LNCaP clone FGC (cell line): Measurements from ENCODE around the gene PPP1R7.

Experiments used
- DNase-seq: peaks from one replicate; pipeline ENCODE4 v3.0.0-alpha.2; 2011; ENCODE audit warnings: low read depth
- H3K4me3 ChIP-seq: 2 replicates; pipeline ENCODE4 v1.5.1; 2011; ENCODE audit warnings: mild to moderate bottlenecking, low read depth, low read length, control low read depth
- CTCF ChIP-seq: IDR thresholded peaks from 2 replicates; pipeline ENCODE4 v1.5.1; 2012; ENCODE audit warnings: mild to moderate bottlenecking; ENCODE audit not compliant: control insufficient read depth, insufficient read depth; ENCODE audit errors: extremely low read depth

The PPP1R7 gene

DNA sequence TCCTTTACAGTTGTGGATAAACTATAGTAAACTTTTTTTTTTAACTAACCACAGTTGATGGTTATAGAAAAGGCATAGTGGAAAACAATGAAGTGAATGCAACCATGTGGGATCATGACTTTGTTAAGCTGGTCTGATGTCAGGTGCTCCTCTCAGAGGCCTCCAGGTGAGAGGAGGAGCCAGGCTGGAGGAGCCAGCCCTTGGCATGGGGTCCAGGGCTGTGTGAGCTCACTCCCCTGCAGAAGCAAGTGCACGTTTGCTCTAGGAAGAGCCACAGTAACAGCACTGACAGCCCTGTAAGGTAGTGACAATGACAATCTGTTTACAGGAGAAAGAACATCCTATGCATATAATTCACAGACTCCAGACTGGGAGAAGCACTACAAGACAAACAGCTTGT is 5.7 kb downstream of the PPP1R7 start:
- no peak overlapping the region for H3K4me3 ChIP-seq
- DNase-seq = no peak
- no peak for TF ChIP-seq CTCF

DNA sequence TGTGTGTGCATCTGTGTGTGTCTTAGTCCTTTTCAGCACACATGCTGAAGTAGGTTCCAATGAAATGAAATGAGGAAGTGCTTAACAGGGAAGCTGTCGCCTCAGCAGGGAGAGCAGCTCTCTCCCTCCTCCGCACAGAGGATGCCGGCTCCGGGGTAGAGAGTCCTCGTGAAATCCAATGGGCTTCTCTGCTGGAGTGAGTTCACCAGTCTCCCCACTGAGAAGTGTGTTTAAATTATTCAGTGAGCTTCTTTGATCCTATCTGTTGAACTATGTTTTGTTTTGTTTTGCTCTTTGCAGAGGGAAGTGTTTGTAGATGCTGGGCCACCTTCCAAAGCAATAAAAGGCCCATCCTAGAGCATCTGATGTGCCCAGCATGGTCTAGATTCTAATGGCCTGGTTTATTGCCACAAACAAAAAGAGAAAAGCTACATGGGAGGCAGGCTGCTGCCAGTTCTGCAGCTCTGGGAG is 6.7 kb downstream of the PPP1R7 start:
- H3K4me3 ChIP-seq = no peak overlapping the region
- no peak for TF ChIP-seq CTCF
- DNase-seq = peak; percentile 63

DNA sequence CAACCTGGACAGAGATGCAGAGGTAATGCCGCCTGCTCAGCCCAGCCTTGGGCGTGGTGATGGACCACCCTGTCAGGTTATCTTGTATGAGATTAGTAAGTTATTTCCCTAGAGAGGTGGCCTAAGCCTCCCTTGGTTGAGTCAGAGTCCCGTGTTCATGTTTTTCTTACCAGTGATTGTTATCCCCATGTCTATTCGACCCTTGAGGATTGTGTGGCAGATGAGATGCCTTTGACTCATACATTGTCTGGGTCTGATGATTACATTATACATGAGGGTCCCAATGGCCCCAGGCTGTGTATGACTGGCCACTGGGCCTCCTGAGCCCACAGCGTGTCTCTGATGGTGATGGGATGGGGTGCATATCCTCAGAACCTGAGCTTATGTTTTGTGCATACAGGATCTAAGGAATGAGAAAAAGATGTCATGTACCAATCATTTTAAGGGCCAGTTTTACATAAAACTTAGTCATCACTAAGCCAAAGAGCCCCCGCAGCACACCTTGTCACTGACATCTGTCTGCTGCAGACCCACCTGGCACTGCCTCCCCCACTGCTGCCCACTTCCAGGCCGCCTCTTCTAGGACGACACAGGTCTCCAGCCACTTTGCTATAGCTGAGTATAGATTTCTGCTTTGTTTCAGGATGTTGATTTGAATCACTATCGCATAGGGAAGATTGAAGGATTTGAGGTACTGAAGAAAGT is 7.7 kb downstream of the PPP1R7 start:
- H3K4me3 ChIP-seq = no peak overlapping the region
- no peak for DNase-seq
- TF ChIP-seq CTCF = no peak

DNA sequence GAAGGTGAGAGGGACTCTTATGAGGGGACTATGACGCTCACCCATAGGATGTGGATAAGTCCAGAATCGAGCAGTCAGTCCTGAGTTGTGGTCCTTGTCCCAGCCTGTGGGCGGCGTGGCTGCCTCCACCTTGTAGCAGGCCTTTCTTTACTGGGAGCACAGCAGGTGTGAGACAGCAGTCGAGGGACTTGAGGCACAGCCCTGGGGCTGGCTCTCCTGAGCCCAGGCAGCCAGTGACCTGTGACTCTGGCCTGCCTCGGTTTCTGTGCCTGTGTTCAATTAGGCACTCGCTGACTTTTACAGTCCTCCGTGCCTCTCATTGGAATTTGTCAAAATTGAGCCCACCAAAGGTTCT is 8.3 kb downstream of the PPP1R7 start:
- H3K4me3 ChIP-seq = no peak overlapping the region
- DNase-seq = no peak
- TF ChIP-seq CTCF = no peak

GRCh38 chr2:241159116-241159515 is 8.8 kb downstream of the PPP1R7 start:
- no peak for DNase-seq
- no peak overlapping the region for H3K4me3 ChIP-seq
- no peak for TF ChIP-seq CTCF

GRCh38 chr2:241160318-241160717 is 10.1 kb downstream of the PPP1R7 start:
- DNase-seq = no peak
- H3K4me3 ChIP-seq = no peak overlapping the region
- no peak for TF ChIP-seq CTCF
